KMS-11 (cell line): ENCODE results near the gene CCDC51.

Experiments
- H2AFZ ChIP-seq: fragments of 200-600 bp; sonication (generic); 2 replicates; pipeline ENCODE4 v1.6.1; 2016; ENCODE audit warnings: antibody characterized with exemption, mixed run types, low read depth
- H3K27ac ChIP-seq: fragments of 200-600 bp; sonication (generic); 2 replicates; pipeline ENCODE4 v1.6.1; 2016; ENCODE audit warnings: mild to moderate bottlenecking, mixed run types
- H3K27me3 ChIP-seq: fragments of 200-600 bp; sonication (generic); 2 replicates; pipeline ENCODE4 v1.6.1; 2017; ENCODE audit warnings: mild to moderate bottlenecking, low read depth, mixed run types, moderate library complexity; ENCODE audit not compliant: insufficient read depth
- H3K36me3 ChIP-seq: fragments of 200-600 bp; sonication (generic); 2 replicates; pipeline ENCODE4 v1.6.1; 2017; ENCODE audit warnings: mild to moderate bottlenecking, mixed run types; ENCODE audit not compliant: insufficient read depth
- H3K4me1 ChIP-seq: fragments of 200-600 bp; sonication (generic); 2 replicates; pipeline ENCODE4 v1.6.1; 2016; ENCODE audit warnings: mild to moderate bottlenecking, low read depth, mixed run types; ENCODE audit not compliant: poor library complexity, severe bottlenecking
- H3K4me2 ChIP-seq: fragments of 200-600 bp; sonication (generic); 2 replicates; pipeline ENCODE4 v1.7.0; 2016; ENCODE audit warnings: mild to moderate bottlenecking, mixed run types
- H3K4me3 ChIP-seq: fragments of 200-600 bp; sonication (generic); IDR thresholded peaks from 2 replicates; pipeline ENCODE4 v1.6.1; 2017; ENCODE audit warnings: low read depth, low read length, mixed read lengths; ENCODE audit not compliant: insufficient read depth
- H3K79me2 ChIP-seq: fragments of 200-600 bp; sonication (generic); 2 replicates; pipeline ENCODE4 v1.6.1; 2016; ENCODE audit warnings: low read depth, mixed run types; ENCODE audit not compliant: insufficient read depth
- H3K9ac ChIP-seq: fragments of 200-600 bp; sonication (generic); 2 replicates; pipeline ENCODE4 v1.6.1; 2016; ENCODE audit warnings: mild to moderate bottlenecking, mixed run types
- H4K20me1 ChIP-seq: fragments of 200-600 bp; sonication (generic); 2 replicates; pipeline ENCODE4 v1.6.1; 2016; ENCODE audit warnings: mild to moderate bottlenecking, mixed run types; ENCODE audit not compliant: insufficient read depth
- CTCF ChIP-seq: fragments of 200-600 bp; sonication (generic); conservative IDR thresholded peaks from 2 replicates; pipeline ENCODE4 v1.6.1; 2017; ENCODE audit warnings: low read depth, mild to moderate bottlenecking, antibody characterized with exemption, low read length, moderate library complexity, mixed read lengths

Gene CCDC51

DNA sequence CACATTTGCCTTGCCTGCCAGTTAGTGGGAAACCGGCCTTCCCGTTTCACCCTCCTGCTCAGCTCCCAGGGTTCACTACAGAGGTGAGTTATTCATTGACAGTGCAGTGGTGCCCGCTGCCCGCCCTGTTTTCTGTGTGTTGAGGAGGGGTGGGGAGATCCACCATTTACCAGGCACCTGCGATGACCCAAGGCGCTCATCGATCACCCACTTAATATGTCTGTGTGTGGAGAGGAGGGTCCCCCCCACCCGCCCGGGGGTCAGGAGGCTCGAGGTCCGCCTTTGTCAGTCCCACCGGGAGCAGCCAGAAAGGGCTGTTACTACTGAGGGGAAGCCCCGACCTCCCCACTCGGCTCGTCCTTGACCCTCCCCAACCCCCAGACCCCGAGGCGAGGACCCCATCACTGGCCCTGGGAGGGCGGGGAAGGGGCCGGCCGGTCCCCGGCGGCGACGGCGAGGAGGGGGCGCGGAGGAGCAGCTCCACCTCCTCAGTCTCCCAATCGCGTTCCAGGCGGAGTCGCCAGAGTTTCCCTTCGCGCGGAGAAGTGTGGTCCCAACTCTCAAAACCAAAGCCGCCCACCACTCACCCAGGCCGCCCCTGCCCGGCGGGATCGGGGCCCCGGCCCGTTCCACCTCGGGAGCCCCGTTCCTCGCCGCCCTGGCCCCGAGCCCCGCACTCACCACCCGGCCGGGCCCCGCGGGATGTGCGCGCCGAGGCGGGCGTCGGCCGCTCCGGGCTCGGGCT lies 11.2 kb downstream of the CCDC51 start:
- no peak for TF ChIP-seq CTCF

GRCh38 chr3:48428088-48428571 lies 11.8 kb downstream of the CCDC51 start:
- Histone ChIP-seq H3K36me3 (no peaks in the 10 kb centered on the region), H3K27me3 (no peaks in the 10 kb centered on the region), H3K27ac (no peak overlapping the region), H2AFZ (no peak overlapping the region), H3K4me3 (no peak overlapping the region), H4K20me1 (no peaks in the 10 kb centered on the region), H3K4me1 (peaks cover 4% of the 10 kb centered on the region), H3K9ac (no peak overlapping the region), H3K79me2 (no peaks in the 10 kb centered on the region), H3K4me2 (no peak overlapping the region)
- no peak for TF ChIP-seq CTCF

More for the DNA sequence above, 11.2 kb downstream of the CCDC51 start:
- Histone ChIP-seq H2AFZ (peak overlapping the region; percentile 67), H3K79me2 (no peaks in the 10 kb centered on the region), H3K4me3 (peak overlapping the region; percentile 28), H3K4me2 (no peak overlapping the region; the same call in 1 of the 2 replicates), H3K36me3 (no peaks in the 10 kb centered on the region), H3K27me3 (no peaks in the 10 kb centered on the region), H3K27ac (no peak overlapping the region), H3K9ac (peak overlapping the region; percentile 30; the same call in 1 of the 2 replicates), H3K4me1 (peaks cover 4% of the 10 kb centered on the region), H4K20me1 (no peaks in the 10 kb centered on the region)

GRCh38 chr3:48427630-48427962 lies 12.3 kb downstream of the CCDC51 start:
- H3K36me3 ChIP-seq: no peaks in the 10 kb centered on the region

DNA sequence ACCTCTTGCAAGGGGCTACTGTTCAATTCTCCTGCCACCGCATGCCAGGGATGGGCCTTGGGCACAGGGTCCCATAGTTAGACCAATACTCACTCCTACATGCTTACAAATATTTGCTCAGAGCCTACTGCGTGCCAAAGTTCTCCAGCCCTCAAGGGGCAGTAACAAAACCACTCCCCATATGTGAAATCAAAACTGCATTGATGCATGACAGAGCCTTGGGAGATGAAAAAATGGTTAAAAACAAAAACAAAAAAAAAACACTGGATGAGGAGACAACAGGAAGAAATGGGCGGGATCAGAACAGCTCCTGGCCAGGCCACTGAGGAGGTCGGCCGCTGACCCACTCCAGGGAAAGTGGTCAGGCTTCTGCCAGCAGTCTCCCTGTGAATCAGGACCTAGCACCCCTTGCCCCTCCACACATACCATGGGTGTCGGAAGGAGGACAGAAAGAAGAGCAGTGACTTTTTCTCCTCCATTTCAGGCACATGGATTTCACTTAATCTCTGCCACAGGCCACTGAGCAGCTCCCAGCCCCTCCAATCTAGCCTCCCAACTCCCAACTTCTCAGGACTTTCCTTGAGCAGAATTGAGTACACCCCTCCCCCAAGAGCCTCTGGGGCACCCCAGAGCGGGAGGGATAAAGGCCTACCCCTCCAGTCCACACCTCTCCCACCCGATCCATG lies 12.8 kb downstream of the CCDC51 start:
- no peaks in the 10 kb centered on the region for H3K36me3 ChIP-seq
- H4K20me1 ChIP-seq: no peaks in the 10 kb centered on the region
- H3K4me3 ChIP-seq: no peak overlapping the region
- H3K27me3 ChIP-seq: no peaks in the 10 kb centered on the region
- TF ChIP-seq CTCF: no peak
- H2AFZ ChIP-seq: no peak overlapping the region
- H3K9ac ChIP-seq: no peak overlapping the region
- H3K27ac ChIP-seq: no peak overlapping the region
- H3K4me2 ChIP-seq: no peak overlapping the region
- no peaks in the 10 kb centered on the region for H3K79me2 ChIP-seq
- peaks cover 4% of the 10 kb centered on the region for H3K4me1 ChIP-seq

More at GRCh38 chr3:48427630-48427962, 12.3 kb downstream of the CCDC51 start:
- H3K4me1 ChIP-seq: peaks cover 4% of the 10 kb centered on the region
- H3K4me2 ChIP-seq: no peak overlapping the region
- H3K27me3 ChIP-seq: no peaks in the 10 kb centered on the region
- no peak overlapping the region for H3K9ac ChIP-seq
- H2AFZ ChIP-seq: no peak overlapping the region
- no peak overlapping the region for H3K4me3 ChIP-seq
- H3K27ac ChIP-seq: no peak overlapping the region
- no peak for TF ChIP-seq CTCF
- no peaks in the 10 kb centered on the region for H3K79me2 ChIP-seq
- no peaks in the 10 kb centered on the region for H4K20me1 ChIP-seq
